Transverse colon (tissue), 4 donors: ENCODE data around the gene UCK1.

ENCODE experiments used
- EP300 ChIP-seq: sonication (generic); formaldehyde crosslinking; IDR thresholded peaks from one replicate; pipeline ENCODE4 v1.6.1; 2017; ENCODE audit warnings: antibody characterized with exemption, low read depth
- POLR2AphosphoS5 ChIP-seq, 3 donors: sonication (generic); formaldehyde crosslinking; IDR thresholded peaks; one replicate each; pipeline ENCODE4 v1.6.1; 2016; ENCODE audit warnings: antibody characterized with exemption in 3 of 3
- TF ChIP-seq, protein P1 (sequence below), 5 experiments: fragments of 200-600 bp in 3 of 5; fragments of 450-650 bp in 2 of 5; sonication (generic) in 3 of 5; IDR thresholded peaks; 1 replicate in 2 of 5; 2 replicates in 3 of 5; pipeline ENCODE4 v1.5.1; 2016 to 2017; ENCODE audit warnings: antibody characterized with exemption in 5 of 5, inconsistent platforms in 3 of 5, mild to moderate bottlenecking in 2 of 5, moderate library complexity in 1 of 5

- no peak for TF ChIP-seq EP300
- TF ChIP-seq, protein P1, sequence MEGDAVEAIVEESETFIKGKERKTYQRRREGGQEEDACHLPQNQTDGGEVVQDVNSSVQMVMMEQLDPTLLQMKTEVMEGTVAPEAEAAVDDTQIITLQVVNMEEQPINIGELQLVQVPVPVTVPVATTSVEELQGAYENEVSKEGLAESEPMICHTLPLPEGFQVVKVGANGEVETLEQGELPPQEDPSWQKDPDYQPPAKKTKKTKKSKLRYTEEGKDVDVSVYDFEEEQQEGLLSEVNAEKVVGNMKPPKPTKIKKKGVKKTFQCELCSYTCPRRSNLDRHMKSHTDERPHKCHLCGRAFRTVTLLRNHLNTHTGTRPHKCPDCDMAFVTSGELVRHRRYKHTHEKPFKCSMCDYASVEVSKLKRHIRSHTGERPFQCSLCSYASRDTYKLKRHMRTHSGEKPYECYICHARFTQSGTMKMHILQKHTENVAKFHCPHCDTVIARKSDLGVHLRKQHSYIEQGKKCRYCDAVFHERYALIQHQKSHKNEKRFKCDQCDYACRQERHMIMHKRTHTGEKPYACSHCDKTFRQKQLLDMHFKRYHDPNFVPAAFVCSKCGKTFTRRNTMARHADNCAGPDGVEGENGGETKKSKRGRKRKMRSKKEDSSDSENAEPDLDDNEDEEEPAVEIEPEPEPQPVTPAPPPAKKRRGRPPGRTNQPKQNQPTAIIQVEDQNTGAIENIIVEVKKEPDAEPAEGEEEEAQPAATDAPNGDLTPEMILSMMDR (IDR thresholded peaks at IDR 0.05) = no peak
- TF ChIP-seq POLR2AphosphoS5 (IDR thresholded peaks at IDR 0.05) = no peak
Observed at GRCh38 chr9:131529597-131530545, 1.2 kb downstream of the UCK1 start.
